ENCODE measurements around the gene ROS1. TPM values are rescaled to one million over a fixed set of nuclear protein-coding genes. Genes with fewer than 3 reads are reported as not detected.
A peak's percentile ranks its signal among the peaks of the same experiment; 100 is the strongest.

Gene ROS1
- total RNA-seq, 1 donor from 2014 or later: not detected

DNA sequence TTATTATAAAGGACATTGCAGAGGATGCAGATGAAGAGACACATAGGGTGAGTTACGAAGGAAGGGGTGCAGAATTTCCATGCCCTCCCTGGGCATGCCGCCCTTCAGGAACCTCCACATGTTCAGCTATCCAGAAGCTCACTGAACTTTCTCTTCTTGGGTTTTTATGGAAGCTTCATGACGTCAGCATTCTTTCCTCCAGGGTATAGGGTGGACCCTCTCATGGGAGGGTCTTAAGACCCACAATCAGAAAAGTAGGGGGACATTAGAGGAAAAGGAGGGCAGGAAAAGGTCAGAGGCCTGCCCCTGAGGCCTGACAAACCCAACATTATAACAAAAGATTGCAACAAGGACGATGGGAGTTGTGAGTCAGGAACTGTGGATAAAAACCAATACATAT, 42.1 kb upstream of the ROS1 start:
- H3K9me3 Mint-ChIP-seq (ENCODE audit: unreplicated experiment): no peaks in the 10 kb centered on the region
- H3K36me3 Mint-ChIP-seq (ENCODE audit: low read depth, unreplicated experiment): no peaks in the 10 kb centered on the region
- no peaks in the 10 kb centered on the region for H4K20me1 ChIP-seq (ENCODE audit: insufficient read depth, low read length)
- H3K27me3 ChIP-seq (ENCODE audit: insufficient read depth, low read length): no peaks in the 10 kb centered on the region
- H3K4me2 ChIP-seq (ENCODE audit: low read length): no peak overlapping the region
- no peaks in the 10 kb centered on the region for H3K36me3 ChIP-seq (ENCODE audit: insufficient read depth, low read length)
- H2AFZ ChIP-seq (ENCODE audit: low read depth, low read length): no peak overlapping the region
- H3K4me3 Mint-ChIP-seq (ENCODE audit: unreplicated experiment): no peak overlapping the region
- H3K9me3 ChIP-seq (ENCODE audit: insufficient read depth, low read depth, low read length): no peaks in the 10 kb centered on the region
- H3K4me1 Mint-ChIP-seq (ENCODE audit: low read depth, unreplicated experiment): peaks cover 18% of the 10 kb centered on the region
- H3K79me2 ChIP-seq (ENCODE audit: insufficient read depth, low read length): no peaks in the 10 kb centered on the region
- peaks cover 13% of the 10 kb centered on the region for H3K4me1 ChIP-seq (ENCODE audit: insufficient read depth, low read length)
- no peak for FAIRE-seq
- H3K4me3 ChIP-seq (ENCODE audit: insufficient read depth, low read depth, low read length): no peak overlapping the region
- H3K9ac ChIP-seq (ENCODE audit: low read length): no peak overlapping the region
- no peak overlapping the region for H3K27ac ChIP-seq (ENCODE audit: low read depth, low read length)
- no peak overlapping the region for H3K27ac Mint-ChIP-seq (ENCODE audit: unreplicated experiment)
- peaks cover 6% of the 10 kb centered on the region for H3K27me3 Mint-ChIP-seq (ENCODE audit: low read depth, unreplicated experiment)
- no peak for DNase-seq (ENCODE audit: low read depth)
- TF ChIP-seq, protein P1, sequence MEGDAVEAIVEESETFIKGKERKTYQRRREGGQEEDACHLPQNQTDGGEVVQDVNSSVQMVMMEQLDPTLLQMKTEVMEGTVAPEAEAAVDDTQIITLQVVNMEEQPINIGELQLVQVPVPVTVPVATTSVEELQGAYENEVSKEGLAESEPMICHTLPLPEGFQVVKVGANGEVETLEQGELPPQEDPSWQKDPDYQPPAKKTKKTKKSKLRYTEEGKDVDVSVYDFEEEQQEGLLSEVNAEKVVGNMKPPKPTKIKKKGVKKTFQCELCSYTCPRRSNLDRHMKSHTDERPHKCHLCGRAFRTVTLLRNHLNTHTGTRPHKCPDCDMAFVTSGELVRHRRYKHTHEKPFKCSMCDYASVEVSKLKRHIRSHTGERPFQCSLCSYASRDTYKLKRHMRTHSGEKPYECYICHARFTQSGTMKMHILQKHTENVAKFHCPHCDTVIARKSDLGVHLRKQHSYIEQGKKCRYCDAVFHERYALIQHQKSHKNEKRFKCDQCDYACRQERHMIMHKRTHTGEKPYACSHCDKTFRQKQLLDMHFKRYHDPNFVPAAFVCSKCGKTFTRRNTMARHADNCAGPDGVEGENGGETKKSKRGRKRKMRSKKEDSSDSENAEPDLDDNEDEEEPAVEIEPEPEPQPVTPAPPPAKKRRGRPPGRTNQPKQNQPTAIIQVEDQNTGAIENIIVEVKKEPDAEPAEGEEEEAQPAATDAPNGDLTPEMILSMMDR (IDR thresholded peaks at IDR 0.05; ENCODE audit: insufficient read depth, low read depth, low read length): no peak
- no peak for TF ChIP-seq EZH2 (IDR thresholded peaks at IDR 0.05; ENCODE audit: insufficient read depth, low read length)

DNA sequence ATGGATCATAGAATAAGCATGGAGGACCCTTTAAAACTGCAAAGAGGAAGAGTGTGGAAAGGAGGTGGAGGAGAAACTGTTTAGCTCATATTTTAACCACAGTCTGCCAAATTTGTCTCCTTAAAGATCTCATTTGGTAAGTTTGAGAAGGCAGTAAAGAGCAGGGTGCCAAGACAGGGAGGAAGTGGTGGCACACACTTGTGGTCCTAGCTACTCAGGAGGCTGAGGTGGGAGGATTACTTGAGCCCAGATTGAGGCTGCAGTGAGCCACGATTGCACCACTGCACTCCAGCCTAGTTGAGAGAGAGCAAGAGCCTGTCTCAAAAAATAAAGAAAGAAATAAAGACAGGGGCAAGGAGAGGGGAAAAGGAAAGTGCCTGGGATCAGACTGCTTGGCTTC, 39.9 kb upstream of the ROS1 start:
- DNase-seq (ENCODE audit: low read depth): no peak
- Mint-ChIP-seq H3K4me1 (ENCODE audit: low read depth, unreplicated experiment) (peaks cover 18% of the 10 kb centered on the region), H3K4me3 (ENCODE audit: unreplicated experiment) (no peak overlapping the region)

DNA sequence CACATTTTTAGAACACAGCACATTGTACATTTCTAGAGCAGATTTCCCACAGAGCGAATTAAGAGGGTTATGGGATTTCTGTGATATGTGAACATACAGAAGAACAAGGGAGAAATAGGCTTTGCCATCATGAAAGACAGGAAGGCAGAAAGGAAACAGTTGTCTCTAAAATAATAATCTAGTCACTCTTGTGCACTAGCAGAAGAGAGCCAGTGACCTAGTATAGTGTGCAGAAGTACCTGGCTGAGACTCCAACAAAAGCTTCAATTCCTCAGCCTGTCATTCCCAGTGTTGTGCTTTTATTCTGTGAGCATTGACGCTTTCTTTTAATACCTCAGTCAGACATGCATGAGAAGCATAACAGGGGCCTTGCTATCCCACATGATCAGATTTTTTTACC, 39.0 kb upstream of the ROS1 start:
- peaks cover 18% of the 10 kb centered on the region for H3K4me1 Mint-ChIP-seq (ENCODE audit: low read depth, unreplicated experiment)
- no peaks in the 10 kb centered on the region for H3K9me3 Mint-ChIP-seq (ENCODE audit: unreplicated experiment)
- Histone ChIP-seq H3K27me3 (ENCODE audit: insufficient read depth, low read length) (no peaks in the 10 kb centered on the region), H3K27ac (ENCODE audit: low read depth, low read length) (peak overlapping the region; percentile 95), H4K20me1 (ENCODE audit: insufficient read depth, low read length) (no peaks in the 10 kb centered on the region), H3K4me1 (ENCODE audit: insufficient read depth, low read length) (peaks cover 13% of the 10 kb centered on the region), H3K4me2 (ENCODE audit: low read length) (peak overlapping the region; percentile 88), H3K9ac (ENCODE audit: low read length) (no peak overlapping the region), H3K36me3 (ENCODE audit: insufficient read depth, low read length) (no peaks in the 10 kb centered on the region), H3K9me3 (ENCODE audit: insufficient read depth, low read depth, low read length) (no peaks in the 10 kb centered on the region), H2AFZ (ENCODE audit: low read depth, low read length) (no peak overlapping the region), H3K4me3 (ENCODE audit: insufficient read depth, low read depth, low read length) (no peak overlapping the region), H3K79me2 (ENCODE audit: insufficient read depth, low read length) (no peaks in the 10 kb centered on the region)
- TF ChIP-seq, protein P1 (IDR thresholded peaks at IDR 0.05; ENCODE audit: insufficient read depth, low read depth, low read length): no peak
- TF ChIP-seq EZH2 (IDR thresholded peaks at IDR 0.05; ENCODE audit: insufficient read depth, low read length): no peak
- peaks cover under 1% of the 10 kb centered on the region for H3K27me3 Mint-ChIP-seq (ENCODE audit: low read depth, unreplicated experiment)
- no peaks in the 10 kb centered on the region for H3K36me3 Mint-ChIP-seq (ENCODE audit: low read depth, unreplicated experiment)
- H3K4me3 Mint-ChIP-seq (ENCODE audit: unreplicated experiment): no peak overlapping the region
- peak overlapping the region; percentile 88 for H3K27ac Mint-ChIP-seq (ENCODE audit: unreplicated experiment)
- FAIRE-seq: peak; percentile 41
- DNase-seq (ENCODE audit: low read depth): no peak

More for the DNA sequence above, 39.9 kb upstream of the ROS1 start:
- Histone ChIP-seq H3K27me3 (ENCODE audit: insufficient read depth, low read length) (no peaks in the 10 kb centered on the region), H3K79me2 (ENCODE audit: insufficient read depth, low read length) (no peaks in the 10 kb centered on the region), H3K9ac (ENCODE audit: low read length) (no peak overlapping the region), H3K4me3 (ENCODE audit: insufficient read depth, low read depth, low read length) (no peak overlapping the region), H4K20me1 (ENCODE audit: insufficient read depth, low read length) (no peaks in the 10 kb centered on the region), H3K4me1 (ENCODE audit: insufficient read depth, low read length) (peaks cover 13% of the 10 kb centered on the region), H2AFZ (ENCODE audit: low read depth, low read length) (no peak overlapping the region), H3K36me3 (ENCODE audit: insufficient read depth, low read length) (no peaks in the 10 kb centered on the region), H3K9me3 (ENCODE audit: insufficient read depth, low read depth, low read length) (no peaks in the 10 kb centered on the region), H3K27ac (ENCODE audit: low read depth, low read length) (no peak overlapping the region), H3K4me2 (ENCODE audit: low read length) (no peak overlapping the region)
- no peak for FAIRE-seq
- TF ChIP-seq EZH2 (IDR thresholded peaks at IDR 0.05; ENCODE audit: insufficient read depth, low read length): no peak
- TF ChIP-seq, protein P1 (IDR thresholded peaks at IDR 0.05; ENCODE audit: insufficient read depth, low read depth, low read length): no peak
- Mint-ChIP-seq H3K27me3 (ENCODE audit: low read depth, unreplicated experiment) (peaks cover 6% of the 10 kb centered on the region), H3K27ac (ENCODE audit: unreplicated experiment) (no peak overlapping the region), H3K9me3 (ENCODE audit: unreplicated experiment) (no peaks in the 10 kb centered on the region), H3K36me3 (ENCODE audit: low read depth, unreplicated experiment) (no peaks in the 10 kb centered on the region)
